Ovary (tissue), 9 donors: Measurements from ENCODE around the gene OTOP2. TPM values are rescaled to one million over a fixed set of nuclear protein-coding genes. Genes with fewer than 3 reads are reported as not detected.

ENCODE experiments used
- DNase-seq, 5 donors: peaks; one replicate each; pipeline ENCODE4 v3.0.0-alpha.2; 2019 to 2020
- H3K27ac ChIP-seq, 2 donors: fragments of 200-600 bp; one replicate each; pipeline versions ENCODE4 v1.5.1 to v1.8.0; 2019 to 2022
- H3K27me3 ChIP-seq: fragments of 200-600 bp; one replicate; pipeline ENCODE4 v1.8.0; 2022
- H3K36me3 ChIP-seq: fragments of 200-600 bp; sonication (generic); one replicate; pipeline ENCODE4 v1.5.1; 2019
- H3K4me1 ChIP-seq: one replicate; pipeline ENCODE4 v1.8.1; 2013; ENCODE audit warnings: mild to moderate bottlenecking, moderate library complexity; ENCODE audit not compliant: insufficient read depth
- H3K4me3 ChIP-seq: fragments of 200-600 bp; sonication (generic); one replicate; pipeline ENCODE4 v1.5.1; 2017
- H3K9me3 ChIP-seq, 2 donors: fragments of 200-600 bp in 1 of 2; sonication (generic) in 1 of 2; one replicate each; pipeline versions ENCODE4 v1.5.1 to v1.8.1; 2013 to 2019; ENCODE audit warnings: mild to moderate bottlenecking in 1 of 2, moderate library complexity in 1 of 2
- CTCF ChIP-seq, 3 donors: fragments of 450-650 bp in 2 of 3; fragments of 200-600 bp in 1 of 3; IDR thresholded peaks; one replicate each; pipeline versions ENCODE4 v1.5.1 to v1.8.0; 2016 to 2022; ENCODE audit warnings: antibody characterized with exemption in 3 of 3, mild to moderate bottlenecking in 1 of 3
- EP300 ChIP-seq: sonication (generic); formaldehyde crosslinking; IDR thresholded peaks from one replicate; pipeline ENCODE4 v1.6.1; 2017; ENCODE audit warnings: antibody characterized with exemption
- POLR2A ChIP-seq: fragments of 450-650 bp; IDR thresholded peaks from one replicate; pipeline ENCODE4 v1.6.1; 2017; ENCODE audit warnings: antibody characterized with exemption, mild to moderate bottlenecking, moderate library complexity
- WGBS, 3 donors: extraction: QIAGEN DNeasy Blood & Tissue Kit in 1 of 3; methylation state at CpG; one replicate each; pipeline versions ENCODE4 v1.1.5 to v1.1.7; 2013 to 2017; 5-methylcytosine and 5-hydroxymethylcytosine counted together
- intact Hi-C, 4 donors: fragments of 100-400 bp; cut with DNase I; formaldehyde crosslinking; loops; one replicate each; pipeline versions ENCODE4 v1.11.0 to v1.15.1; 2022 to 2023
- polyA plus RNA-seq, 2 donors: library from polyadenylated mRNA; stranded (reverse); fragments of 200-250 nt in 1 of 2; fragments of 350-450 nt in 1 of 2; fragmentation: Illumina TruSeq in 1 of 2; extraction: RNeasy Lipid Tissue Mini Kit (QIAGEN cat#74804) in 1 of 2; gene quantifications; one replicate each; pipeline ENCODE4 v1.2.3, GENCODE V29; 2013 to 2014
- total RNA-seq, 7 donors: library from RNA; depleted of rRNA in 2 of 7; stranded (reverse); fragments of >200 nt in 2 of 7; fragmentation: NEBNext Ultra II Directional in 3 of 7; extraction: Animal tissue kit (Norgen Biotek cat#: 25700) in 3 of 7; gene quantifications; one replicate each; pipeline versions ENCODE4 v1.1.0 to v1.2.4, GENCODE V29; 2016 to 2023
- donor health status: DM: no; HTN: no; CAD: no; lungs with moderate emphysema.
- donor health status: DM: no; HTN: no; CAD: no.
- donor health status: Bipolar disorder and iron deficiency.
- donor health status: DM: yes; HTN: yes; CAD: no.
- donor health status: DM: no; HTN: no; CAD: no.
- donor health status: DM: yes; HTN: yes; CAD: no.

OTOP2 gene
- total and polyA plus RNA-seq, 9 donors = not detected

- WGBS, 3 donors = 17 to 25% (median 20%) methylated on average over 17 to 19 of the region's 19 CpGs
Observed at GRCh38 chr17:74877592-74878548, 46.2 kb upstream of the OTOP2 start.

GRCh38 chr17:74878658-74879057, 45.4 kb upstream of the OTOP2 start:
- WGBS, 3 donors = 73 to 85% (median 80%) methylated on average over 2 of the region's 2 CpGs
- H3K27ac ChIP-seq = no peak overlapping the region
- no peaks in the 10 kb centered on the region for H3K9me3 ChIP-seq
- H3K4me1 ChIP-seq = no peaks in the 10 kb centered on the region
- no peaks in the 10 kb centered on the region for H3K27me3 ChIP-seq
- intact Hi-C loops = no loop called here
- no peak for DNase-seq
- TF ChIP-seq CTCF (IDR thresholded peaks at IDR 0.05) = no peak
- TF ChIP-seq EP300 = no peak
- no peak for TF ChIP-seq POLR2A
- H3K36me3 ChIP-seq = no peaks in the 10 kb centered on the region
- no peak overlapping the region for H3K4me3 ChIP-seq

More at GRCh38 chr17:74877592-74878548, 46.2 kb upstream of the OTOP2 start:
- TF ChIP-seq EP300 = no peak
- no peak overlapping the region for H3K4me3 ChIP-seq
- H3K9me3 ChIP-seq = no peaks in the 10 kb centered on the region
- peak in 4 of 5 donors; percentile 45 to 64 (median 49) for DNase-seq
- intact Hi-C loops = no loop called here
- no peaks in the 10 kb centered on the region for H3K36me3 ChIP-seq
- H3K4me1 ChIP-seq = no peaks in the 10 kb centered on the region
- no peak overlapping the region for H3K27ac ChIP-seq
- no peaks in the 10 kb centered on the region for H3K27me3 ChIP-seq

DNA sequence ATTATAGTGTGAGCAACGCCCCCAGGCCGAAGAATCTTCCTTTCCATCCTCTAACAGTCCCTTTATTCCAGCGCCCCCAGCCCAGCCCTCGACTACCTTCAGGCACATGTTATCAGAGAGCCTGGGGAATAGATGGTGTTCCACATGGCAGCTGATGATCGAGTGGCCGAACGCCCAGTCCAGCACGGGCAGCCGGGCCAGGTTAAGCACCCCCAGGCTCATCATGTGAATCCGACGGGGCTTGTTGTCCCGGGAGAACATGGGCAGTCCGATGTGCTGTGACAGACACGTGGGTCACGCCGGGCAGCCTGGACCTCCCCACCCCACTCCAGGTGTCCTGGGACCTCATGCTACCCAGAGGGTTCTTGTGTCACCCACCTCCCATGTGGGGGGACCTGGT, 44.8 kb upstream of the OTOP2 start:
- DNase-seq = peak in 1 of 5 donors; percentile 37
- H3K4me1 ChIP-seq = no peaks in the 10 kb centered on the region
- intact Hi-C loops = no loop called here
- TF ChIP-seq EP300 (no peak), CTCF (IDR thresholded peaks at IDR 0.05) (no peak), POLR2A (no peak)
- H3K4me3 ChIP-seq = no peak overlapping the region
- H3K36me3 ChIP-seq = no peaks in the 10 kb centered on the region
- no peaks in the 10 kb centered on the region for H3K9me3 ChIP-seq
- WGBS, 3 donors = 86 to 89% (median 87%) methylated on average over 16 of the region's 16 CpGs
- H3K27me3 ChIP-seq = no peaks in the 10 kb centered on the region
- no peak overlapping the region for H3K27ac ChIP-seq

- H3K4me1 ChIP-seq = no peaks in the 10 kb centered on the region
- H3K4me3 ChIP-seq = no peak overlapping the region
- no peak for TF ChIP-seq EP300
- no peak for TF ChIP-seq CTCF (IDR thresholded peaks at IDR 0.05)
- no peak for TF ChIP-seq POLR2A
- no peaks in the 10 kb centered on the region for H3K9me3 ChIP-seq
- no peaks in the 10 kb centered on the region for H3K27me3 ChIP-seq
- WGBS, 3 donors = 76 to 84% (median 80%) methylated on average over 11 of the region's 11 CpGs
- intact Hi-C loops = no loop called here
- no peaks in the 10 kb centered on the region for H3K36me3 ChIP-seq
- H3K27ac ChIP-seq = no peak overlapping the region
- no peak for DNase-seq
Observed at GRCh38 chr17:74881073-74881472, 43.0 kb upstream of the OTOP2 start.
